ENCODE data around the gene TMC5.
"Not testable (repeated sequence)": the region's sequence is repeated elsewhere in the genome, so short reads cannot be mapped to it uniquely, and the experiment has no call there.

TMC5 gene

GRCh38 chr16:19543278-19543996 lies 125.8 kb downstream of the TMC5 start:
- DNase-seq, result not testable (repeated sequence)

- no peak for DNase-seq
Observed at GRCh38 chr16:19548144-19548543, 130.5 kb downstream of the TMC5 start.
